Measurements from ENCODE around the gene PRDM16.

GRCh38 chr1:3339856-3340255 is 270.9 kb downstream of the PRDM16 start:
- no peak for TF ChIP-seq POLR2A (IDR thresholded peaks at IDR 0.05; ENCODE audit: extremely low read depth, insufficient read length)
- TF ChIP-seq CTCF (IDR thresholded peaks at IDR 0.05; ENCODE audit: low read depth, low read length), result no peak
